Central memory CD4-positive, alpha-beta T cell (primary cell): ENCODE data around the gene TARS2.

Experiments used
- DNase-seq: peaks from one replicate; pipeline ENCODE4 v3.0.0; 2022

The TARS2 gene

GRCh38 chr1:150543500-150544143 is 56.4 kb downstream of the TARS2 start:
- DNase-seq: no peak

GRCh38 chr1:150544204-150544603 is 57.0 kb downstream of the TARS2 start:
- no peak for DNase-seq

- no peak for DNase-seq
These were observed 58.3 kb downstream of the TARS2 start for GRCh38 chr1:150545486-150546032.

GRCh38 chr1:150546294-150546937 is 59.2 kb downstream of the TARS2 start:
- no peak for DNase-seq

- DNase-seq: no peak
These were observed 61.1 kb downstream of the TARS2 start for GRCh38 chr1:150548324-150548631.

GRCh38 chr1:150548632-150549495 is 61.6 kb downstream of the TARS2 start, which contains the start of gene ADAMTSL4:
TSS of gene ADAMTSL4 (plus strand) at chr1:150549408. CDS start at chr1:150552289, 2,881 bp downstream.
- no peak for DNase-seq

- DNase-seq: no peak
These were observed 62.4 kb downstream of the TARS2 start for GRCh38 chr1:150549496-150550221.

- DNase-seq: no peak
These were observed 63.2 kb downstream of the TARS2 start for GRCh38 chr1:150550222-150551050.

- no peak for DNase-seq
These were observed 64.0 kb downstream of the TARS2 start for GRCh38 chr1:150551051-150551783.

GRCh38 chr1:150551784-150552127 is 64.5 kb downstream of the TARS2 start:
- DNase-seq: no peak

GRCh38 chr1:150552128-150552910 is 65.1 kb downstream of the TARS2 start:
- no peak for DNase-seq

GRCh38 chr1:150552911-150553289 is 65.7 kb downstream of the TARS2 start:
- DNase-seq: no peak

- no peak for DNase-seq
These were observed 66.3 kb downstream of the TARS2 start for GRCh38 chr1:150553392-150554085.

GRCh38 chr1:150554086-150554452 is 66.8 kb downstream of the TARS2 start:
- DNase-seq: no peak

GRCh38 chr1:150555198-150555970 is 68.2 kb downstream of the TARS2 start:
- DNase-seq: no peak

- no peak for DNase-seq
These were observed 69.0 kb downstream of the TARS2 start for GRCh38 chr1:150555971-150556865.

- no peak for DNase-seq
These were observed 69.9 kb downstream of the TARS2 start for GRCh38 chr1:150557065-150557600.
